ENCODE results near the gene PPP2R2C.

DNA sequence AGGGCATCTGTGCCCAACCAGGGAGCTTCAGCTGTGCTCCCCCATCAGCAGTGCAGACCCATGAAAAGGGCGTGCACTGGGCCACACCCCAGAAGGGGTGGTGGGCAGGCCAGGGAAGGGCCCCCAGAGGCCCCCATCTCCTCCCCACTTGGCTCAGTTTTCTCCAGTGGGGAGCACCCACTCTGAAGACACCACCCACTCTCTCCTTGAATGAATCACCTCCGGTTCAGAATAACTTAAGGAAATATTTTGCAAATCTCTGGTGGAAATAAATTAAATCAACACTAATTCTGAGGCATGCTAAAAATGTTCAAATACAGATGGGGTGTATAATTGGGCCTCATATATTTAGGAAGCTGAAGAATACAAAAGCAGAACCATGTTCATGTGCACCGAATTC is 41.3 kb upstream of the PPP2R2C start:
- TF ChIP-seq, protein P1, sequence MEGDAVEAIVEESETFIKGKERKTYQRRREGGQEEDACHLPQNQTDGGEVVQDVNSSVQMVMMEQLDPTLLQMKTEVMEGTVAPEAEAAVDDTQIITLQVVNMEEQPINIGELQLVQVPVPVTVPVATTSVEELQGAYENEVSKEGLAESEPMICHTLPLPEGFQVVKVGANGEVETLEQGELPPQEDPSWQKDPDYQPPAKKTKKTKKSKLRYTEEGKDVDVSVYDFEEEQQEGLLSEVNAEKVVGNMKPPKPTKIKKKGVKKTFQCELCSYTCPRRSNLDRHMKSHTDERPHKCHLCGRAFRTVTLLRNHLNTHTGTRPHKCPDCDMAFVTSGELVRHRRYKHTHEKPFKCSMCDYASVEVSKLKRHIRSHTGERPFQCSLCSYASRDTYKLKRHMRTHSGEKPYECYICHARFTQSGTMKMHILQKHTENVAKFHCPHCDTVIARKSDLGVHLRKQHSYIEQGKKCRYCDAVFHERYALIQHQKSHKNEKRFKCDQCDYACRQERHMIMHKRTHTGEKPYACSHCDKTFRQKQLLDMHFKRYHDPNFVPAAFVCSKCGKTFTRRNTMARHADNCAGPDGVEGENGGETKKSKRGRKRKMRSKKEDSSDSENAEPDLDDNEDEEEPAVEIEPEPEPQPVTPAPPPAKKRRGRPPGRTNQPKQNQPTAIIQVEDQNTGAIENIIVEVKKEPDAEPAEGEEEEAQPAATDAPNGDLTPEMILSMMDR (conservative IDR thresholded peaks at IDR 0.05 in 1 of 2, IDR thresholded peaks at IDR 0.05 in 1 of 2; ENCODE audit: low read depth in 1 of 2, low read length in 2 of 2): no peak
- TF ChIP-seq EZH2 (IDR thresholded peaks at IDR 0.05; ENCODE audit: low read length, missing control alignments): no peak
